CD4-positive, alpha-beta memory T cell (primary cell): ENCODE results near the gene CGNL1. TPM values are rescaled to one million over a fixed set of nuclear protein-coding genes. Genes with fewer than 3 reads are reported as not detected.

Experiments used
- CTCF ChIA-PET: fragments of 350-600 bp; sonication (Branson Sonifier 250); formaldehyde crosslinking; loops from one replicate; lab custom pipeline; 2021; ENCODE audit warnings: inconsistent platforms; ENCODE audit not compliant: partially characterized antibody; lab: Charles Lee
- POLR2A ChIA-PET: fragments of 350-600 bp; sonication (Branson Sonifier 250); formaldehyde crosslinking; loops from one replicate; lab custom pipeline; 2021; ENCODE audit not compliant: partially characterized antibody; lab: Charles Lee
- DNase-seq, 5 donors: peaks; one replicate each; pipeline versions ENCODE4 v3.0.0 to v3.0.0-alpha.2; 2020 to 2022; ENCODE audit warnings: mixed read lengths in 1 of 5
- H3K27ac ChIP-seq: one replicate; pipeline ENCODE4 v1.7.0; 2013; ENCODE audit warnings: low read depth, low read length
- H3K27me3 ChIP-seq: 2 replicates; pipeline ENCODE4 v1.7.0; 2013; ENCODE audit warnings: mild to moderate bottlenecking, low read length, moderate library complexity; ENCODE audit not compliant: insufficient read depth
- H3K36me3 ChIP-seq: 2 replicates; pipeline ENCODE4 v1.7.0; 2013; ENCODE audit warnings: mild to moderate bottlenecking, low read length, moderate library complexity; ENCODE audit not compliant: insufficient read depth
- H3K4me1 ChIP-seq: 2 replicates; pipeline ENCODE4 v1.7.0; 2013; ENCODE audit warnings: mild to moderate bottlenecking, low read length, moderate library complexity; ENCODE audit not compliant: insufficient read depth
- H3K4me3 ChIP-seq, 2 donors: one replicate each; pipeline ENCODE4 v1.7.0; 2013; ENCODE audit warnings: low read length in 2 of 2, mild to moderate bottlenecking in 1 of 2
- H3K9me3 ChIP-seq, 2 donors: one replicate each; pipeline ENCODE4 v1.7.0; 2013; ENCODE audit warnings: low read length in 2 of 2, control low read depth in 1 of 2; ENCODE audit not compliant: control insufficient read depth in 1 of 2
- H3K27ac Mint-ChIP-seq, 7 donors: one replicate each; pipeline ENCODE4 v1.8.0; 2020 to 2021; ENCODE audit warnings: mixed read lengths in 7 of 7, mild to moderate bottlenecking in 6 of 7, inconsistent platforms in 3 of 7, moderate library complexity in 3 of 7
- H3K27me3 Mint-ChIP-seq, 2 donors: one replicate each; pipeline ENCODE4 v1.8.0; 2020 to 2021; ENCODE audit warnings: mixed read lengths in 2 of 2
- H3K36me3 Mint-ChIP-seq, 2 donors: one replicate each; pipeline ENCODE4 v1.8.0; 2020 to 2021; ENCODE audit warnings: mixed read lengths in 2 of 2, inconsistent platforms in 1 of 2, mild to moderate bottlenecking in 1 of 2
- H3K4me1 Mint-ChIP-seq, 4 donors: one replicate each; pipeline ENCODE4 v1.8.0; 2020 to 2021; ENCODE audit warnings: mixed read lengths in 4 of 4, mild to moderate bottlenecking in 1 of 4
- H3K4me3 Mint-ChIP-seq, 8 donors: one replicate each; pipeline ENCODE4 v1.8.0; 2020 to 2021; ENCODE audit warnings: mixed read lengths in 8 of 8, mild to moderate bottlenecking in 7 of 8, moderate library complexity in 6 of 8, inconsistent platforms in 3 of 8
- H3K9me3 Mint-ChIP-seq, 8 donors: one replicate each; pipeline ENCODE4 v1.8.0; 2020 to 2021; ENCODE audit warnings: mixed read lengths in 8 of 8, mild to moderate bottlenecking in 5 of 8, inconsistent platforms in 3 of 8, moderate library complexity in 1 of 8
- intact Hi-C: fragments of 100-400 bp; cut with micrococcal nuclease; formaldehyde crosslinking; loops from one replicate; pipeline ENCODE4 v1.15.1; 2023
- polyA plus RNA-seq, 2 donors: library from polyadenylated mRNA; unstranded; fragments of 300-500 nt; fragmentation: Illumina TruSeq; gene quantifications; one replicate each; pipeline ENCODE4 v1.2.3, GENCODE V29; 2021
- total RNA-seq, 2 experiments: library from RNA; stranded (reverse); gene quantifications; one replicate each; pipeline ENCODE4 v1.2.3, GENCODE V29; 2021

Gene CGNL1
- total and polyA plus RNA-seq, 4 experiments from 2014 or later, result not detected

DNA sequence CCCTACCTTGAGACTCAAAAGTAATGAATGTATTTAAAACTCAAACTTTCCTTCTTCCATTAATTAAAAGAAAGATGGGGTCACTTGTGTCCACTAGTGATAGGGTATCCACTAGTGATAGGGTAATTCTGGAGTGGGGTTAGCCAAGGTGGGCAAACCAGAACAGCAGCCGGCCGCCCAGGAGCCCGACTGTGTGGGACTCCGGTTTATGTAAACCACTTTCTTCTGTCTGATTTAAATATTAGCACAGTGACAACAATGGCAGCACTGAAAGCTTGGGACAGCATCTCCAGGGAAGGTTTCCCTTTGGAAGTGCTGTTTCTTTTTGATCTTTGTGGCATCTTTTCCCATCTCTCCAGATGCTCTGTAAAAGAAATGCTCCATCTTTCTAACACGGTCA is 216.1 kb downstream of the CGNL1 start:
- Mint-ChIP-seq H3K27ac (peak overlapping the region in 1 of 7 donors; percentile 32), H3K9me3 (no peaks in the 10 kb centered on the region), H3K27me3 (peaks cover 22 to 26% of the 10 kb centered on the region in 2 donors), H3K4me1 (peaks cover 10 to 23% (median 18%) of the 10 kb centered on the region in 4 donors), H3K4me3 (peak overlapping the region; percentile 12 to 76 (median 62)), H3K36me3 (no peaks in the 10 kb centered on the region)
- Histone ChIP-seq H3K27ac (no peak overlapping the region), H3K9me3 (no peaks in the 10 kb centered on the region), H3K36me3 (no peaks in the 10 kb centered on the region), H3K4me3 (no peak overlapping the region), H3K4me1 (peaks cover 14% of the 10 kb centered on the region), H3K27me3 (peaks cover 4% of the 10 kb centered on the region)
- DNase-seq, result no peak
- POLR2A ChIA-PET, result interaction anchor here (1.6 kb wide), 1 partner anchor 114 kb away, joined by 3 read pairs; the partner anchor contains the start of gene POLR2M
- intact Hi-C loops, result no loop called here
- CTCF ChIA-PET, result no interaction called here

DNA sequence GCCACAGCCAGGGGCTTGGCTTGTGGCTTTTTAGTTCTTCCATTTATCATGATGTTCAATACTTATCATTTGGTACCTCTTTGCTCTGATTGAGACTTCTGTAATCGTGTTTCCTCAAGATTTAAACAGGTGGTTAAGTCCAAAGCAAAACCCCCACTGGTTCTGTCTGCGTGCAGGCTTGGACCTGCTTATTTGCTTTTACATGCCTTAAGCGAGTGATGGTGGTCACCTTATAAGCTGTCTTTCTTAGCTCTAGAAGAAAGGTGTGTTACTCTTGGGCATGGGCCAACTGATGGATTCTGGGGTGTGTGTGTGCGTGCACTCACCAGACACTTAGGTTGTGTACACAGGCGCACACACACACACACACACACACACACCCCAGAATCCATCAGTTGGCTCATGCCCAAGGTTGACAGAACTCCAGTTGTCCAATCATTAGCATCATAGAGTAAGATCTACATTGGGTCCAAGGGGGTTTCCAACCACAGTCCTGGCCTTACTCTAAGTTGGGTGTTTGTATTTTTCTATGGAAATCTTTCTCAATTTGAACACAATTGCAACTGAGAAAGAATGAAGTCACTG is 216.6 kb downstream of the CGNL1 start:
- H3K27me3 ChIP-seq, result peaks cover 4% of the 10 kb centered on the region
- Mint-ChIP-seq H3K9me3 (no peaks in the 10 kb centered on the region), H3K27me3 (peaks cover 22 to 26% of the 10 kb centered on the region in 2 donors), H3K4me1 (peaks cover 5 to 18% (median 13%) of the 10 kb centered on the region in 4 donors), H3K4me3 (peak overlapping the region in 7 of 8 donors; percentile 12 to 67 (median 62)), H3K36me3 (no peaks in the 10 kb centered on the region), H3K27ac (no peak overlapping the region)
- H3K36me3 ChIP-seq, result no peaks in the 10 kb centered on the region
- peaks cover 9% of the 10 kb centered on the region for H3K4me1 ChIP-seq
- POLR2A ChIA-PET, result interaction anchor here (1.6 kb wide), 1 partner anchor 114 kb away, joined by 3 read pairs; the partner anchor contains the start of gene POLR2M
- no peak for DNase-seq
- H3K27ac ChIP-seq, result no peak overlapping the region
- intact Hi-C loops, result no loop called here
- CTCF ChIA-PET, result no interaction called here
- H3K9me3 ChIP-seq, result no peaks in the 10 kb centered on the region
- H3K4me3 ChIP-seq, result no peak overlapping the region

DNA sequence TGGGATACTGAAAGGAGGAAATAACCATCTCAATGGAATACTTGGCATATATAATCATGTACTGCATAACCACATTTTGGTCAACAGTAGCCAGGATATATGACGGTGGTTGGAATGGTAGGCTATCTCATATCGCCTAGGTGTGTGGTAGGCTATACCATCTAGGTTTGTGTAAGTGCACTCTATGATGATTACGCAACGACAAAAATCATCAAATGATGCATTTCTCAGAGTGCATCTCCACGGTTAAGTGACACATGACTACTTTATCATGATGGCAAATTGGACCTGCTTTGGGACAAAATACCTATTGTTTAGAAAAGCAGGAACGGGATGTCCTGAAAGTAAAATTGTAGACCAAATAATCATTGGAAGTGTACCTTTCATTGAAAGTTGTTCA is 218.2 kb downstream of the CGNL1 start:
- H3K4me1 ChIP-seq, result peaks cover 5% of the 10 kb centered on the region
- no peak overlapping the region for H3K27ac Mint-ChIP-seq
- H3K9me3 ChIP-seq, result no peaks in the 10 kb centered on the region
- intact Hi-C loops, result no loop called here
- no peak overlapping the region for H3K27ac ChIP-seq
- CTCF ChIA-PET, result no interaction called here
- H3K4me3 Mint-ChIP-seq, result no peak overlapping the region
- POLR2A ChIA-PET, result no interaction called here
- H3K27me3 Mint-ChIP-seq, result peaks cover 25 to 26% of the 10 kb centered on the region in 2 donors
- peaks cover 5 to 13% (median 9%) of the 10 kb centered on the region in 4 donors for H3K4me1 Mint-ChIP-seq
- H3K27me3 ChIP-seq, result peaks cover 4% of the 10 kb centered on the region
- DNase-seq, result no peak
- H3K4me3 ChIP-seq, result no peak overlapping the region
- no peaks in the 10 kb centered on the region for H3K9me3 Mint-ChIP-seq
- H3K36me3 Mint-ChIP-seq, result no peaks in the 10 kb centered on the region
- no peaks in the 10 kb centered on the region for H3K36me3 ChIP-seq

DNA sequence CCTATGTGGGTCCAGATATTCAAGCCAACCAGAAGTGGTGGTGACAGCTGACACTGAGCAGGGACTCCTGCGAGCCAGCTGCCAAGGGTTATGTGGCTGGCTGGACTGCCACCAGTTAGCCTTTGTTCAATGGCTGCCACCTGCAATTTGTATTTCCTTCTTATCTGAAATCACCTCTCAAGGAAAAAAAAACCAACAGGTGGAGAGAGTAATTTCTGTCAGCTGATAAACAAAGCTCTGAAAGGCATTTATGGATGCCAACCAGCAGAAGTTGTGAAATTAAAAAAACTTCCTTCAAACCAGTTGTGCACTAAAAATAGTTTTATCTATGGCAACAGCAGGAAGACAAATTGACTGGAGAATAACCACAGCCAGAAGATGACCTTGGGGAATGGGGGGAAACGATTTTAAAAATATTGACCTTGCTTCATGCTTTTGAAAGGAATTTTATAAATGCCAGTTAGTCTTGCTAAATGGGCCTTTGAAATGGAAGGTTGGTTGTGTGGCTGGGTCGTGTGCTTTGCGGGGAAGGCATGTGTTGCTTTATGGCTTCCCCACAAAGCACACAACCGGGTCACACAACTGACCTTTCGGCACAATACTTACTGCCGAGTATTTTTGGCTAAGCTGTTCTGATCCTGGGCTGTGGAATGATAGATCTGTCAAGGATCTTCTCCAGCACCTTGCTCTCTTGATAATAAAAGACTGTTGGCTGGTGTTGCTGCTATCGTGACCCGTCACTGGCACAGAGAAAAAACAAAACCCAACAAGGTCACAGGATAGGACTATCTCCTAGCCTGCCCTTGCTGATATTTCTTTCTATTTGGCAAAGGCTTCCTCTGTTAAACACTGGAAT is 218.9 kb downstream of the CGNL1 start:
- ChIA-PET CTCF (no interaction called here), POLR2A (no interaction called here)
- H3K4me1 Mint-ChIP-seq, result peaks cover 5 to 13% (median 9%) of the 10 kb centered on the region in 4 donors
- H3K27ac Mint-ChIP-seq, result no peak overlapping the region
- Histone ChIP-seq H3K4me1 (peaks cover 5% of the 10 kb centered on the region), H3K27me3 (peaks cover 4% of the 10 kb centered on the region), H3K36me3 (no peaks in the 10 kb centered on the region), H3K4me3 (no peak overlapping the region), H3K9me3 (no peaks in the 10 kb centered on the region), H3K27ac (no peak overlapping the region)
- no peak overlapping the region for H3K4me3 Mint-ChIP-seq
- peaks cover 18 to 21% of the 10 kb centered on the region in 2 donors for H3K27me3 Mint-ChIP-seq
- no peak for DNase-seq
- H3K9me3 Mint-ChIP-seq, result no peaks in the 10 kb centered on the region
- H3K36me3 Mint-ChIP-seq, result no peaks in the 10 kb centered on the region
- intact Hi-C loops, result no loop called here

DNA sequence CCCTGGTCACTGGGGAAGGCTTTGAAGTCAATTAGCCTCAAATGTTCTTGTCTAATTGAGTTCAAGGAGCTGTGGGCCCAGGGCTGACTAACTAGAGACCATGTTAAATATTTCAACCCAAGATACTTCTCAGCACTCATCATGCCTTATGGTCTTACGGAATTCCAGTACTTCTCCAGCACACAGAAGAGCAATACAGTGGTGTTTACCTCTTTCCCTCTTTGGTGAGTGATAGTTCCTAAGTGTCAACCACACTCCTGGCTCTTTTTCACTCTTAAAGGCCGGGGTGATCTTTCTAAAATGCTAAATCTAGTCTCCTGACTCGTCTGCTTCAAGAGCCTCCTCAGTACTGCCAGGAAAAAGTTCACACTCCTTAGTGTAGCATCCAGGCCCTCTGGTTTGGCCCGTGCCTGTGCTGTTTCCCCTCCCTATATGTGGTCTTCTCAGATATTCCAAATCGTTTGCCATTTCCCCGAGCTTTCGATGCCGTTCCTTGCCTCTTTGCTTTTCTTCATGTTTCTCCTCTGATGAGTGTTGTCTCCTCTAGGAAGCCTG is 220.1 kb downstream of the CGNL1 start:
- no peaks in the 10 kb centered on the region for H3K36me3 Mint-ChIP-seq
- Histone ChIP-seq H3K4me1 (peaks cover 2% of the 10 kb centered on the region), H3K36me3 (no peaks in the 10 kb centered on the region), H3K27me3 (peaks cover 4% of the 10 kb centered on the region), H3K4me3 (no peak overlapping the region), H3K9me3 (no peaks in the 10 kb centered on the region), H3K27ac (no peak overlapping the region)
- H3K9me3 Mint-ChIP-seq, result no peaks in the 10 kb centered on the region
- no peak overlapping the region for H3K4me3 Mint-ChIP-seq
- H3K27ac Mint-ChIP-seq, result peak overlapping the region in 1 of 7 donors; percentile 19
- no peak for DNase-seq
- CTCF ChIA-PET, result no interaction called here
- POLR2A ChIA-PET, result no interaction called here
- H3K4me1 Mint-ChIP-seq, result peaks cover 1 to 8% (median 4%) of the 10 kb centered on the region in 4 donors
- intact Hi-C loops, result no loop called here
- peaks cover 12 to 14% of the 10 kb centered on the region in 2 donors for H3K27me3 Mint-ChIP-seq

DNA sequence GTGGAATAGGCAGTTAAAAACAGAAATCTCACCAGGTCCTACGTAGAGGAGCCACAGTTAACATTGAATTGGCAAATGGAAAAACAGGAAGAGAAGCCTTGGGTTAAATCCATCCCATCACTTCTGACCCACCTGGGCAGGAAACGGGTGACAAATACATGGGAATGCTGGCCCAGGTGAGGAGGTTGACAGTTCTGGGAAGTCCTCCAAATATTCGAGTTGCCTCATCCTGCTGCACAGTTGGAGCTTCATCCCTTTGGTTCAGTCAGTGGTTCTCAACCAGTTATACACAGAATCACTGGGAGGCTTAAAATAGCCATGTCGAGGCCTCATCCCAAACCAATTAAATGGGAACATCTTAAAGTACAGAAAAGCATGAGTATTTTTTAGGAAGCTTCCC is 220.7 kb downstream of the CGNL1 start:
- ChIA-PET POLR2A (no interaction called here), CTCF (no interaction called here)
- Histone ChIP-seq H3K27ac (no peak overlapping the region), H3K27me3 (peaks cover 4% of the 10 kb centered on the region), H3K36me3 (no peaks in the 10 kb centered on the region), H3K4me3 (no peak overlapping the region), H3K9me3 (no peaks in the 10 kb centered on the region), H3K4me1 (no peaks in the 10 kb centered on the region)
- Mint-ChIP-seq H3K27ac (peak overlapping the region in 1 of 7 donors; percentile 19), H3K27me3 (peaks cover 13 to 14% of the 10 kb centered on the region in 2 donors), H3K4me3 (no peak overlapping the region), H3K9me3 (no peaks in the 10 kb centered on the region), H3K4me1 (peaks cover 0 to 6% (median 3%) of the 10 kb centered on the region in 4 donors), H3K36me3 (no peaks in the 10 kb centered on the region)
- intact Hi-C loops, result no loop called here
- no peak for DNase-seq

DNA sequence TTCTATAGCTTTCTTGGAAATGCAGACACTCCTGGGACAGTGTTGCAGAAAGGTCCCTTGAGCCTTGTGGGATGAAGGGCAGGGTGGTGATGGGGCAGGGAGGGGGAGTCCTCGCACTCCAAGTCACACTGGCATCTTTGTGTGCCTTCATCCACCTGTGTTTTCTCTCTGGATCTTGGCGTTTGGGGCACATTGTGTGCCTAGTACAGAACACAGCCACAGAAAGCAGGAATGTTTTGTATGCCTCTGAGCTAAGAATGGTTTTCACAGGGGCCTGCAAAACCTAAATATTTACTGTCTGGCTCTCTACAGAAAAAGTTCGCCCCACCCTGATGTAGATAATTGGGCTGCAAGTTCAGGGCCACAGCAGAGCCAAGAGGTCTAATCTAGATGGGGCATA is 221.1 kb downstream of the CGNL1 start:
- intact Hi-C loops, result no loop called here
- H3K4me3 Mint-ChIP-seq, result no peak overlapping the region
- H3K4me1 ChIP-seq, result no peaks in the 10 kb centered on the region
- DNase-seq, result no peak
- H3K9me3 ChIP-seq, result no peaks in the 10 kb centered on the region
- H3K36me3 Mint-ChIP-seq, result no peaks in the 10 kb centered on the region
- no peaks in the 10 kb centered on the region for H3K9me3 Mint-ChIP-seq
- ChIA-PET CTCF (no interaction called here), POLR2A (no interaction called here)
- H3K27me3 Mint-ChIP-seq, result peaks cover 11 to 14% of the 10 kb centered on the region in 2 donors
- no peak overlapping the region for H3K27ac Mint-ChIP-seq
- no peaks in the 10 kb centered on the region for H3K36me3 ChIP-seq
- no peak overlapping the region for H3K4me3 ChIP-seq
- peaks cover 0 to 5% (median 3%) of the 10 kb centered on the region in 4 donors for H3K4me1 Mint-ChIP-seq
- no peak overlapping the region for H3K27ac ChIP-seq
- H3K27me3 ChIP-seq, result peaks cover under 1% of the 10 kb centered on the region
